Activated CD8-positive, alpha-beta memory T cell treated with anti-CD3 and anti-CD28 coated beads, Interleukin-2, amount 50 U/mL, for 24 hours (primary cell): ENCODE data around the gene COL26A1.
"Not testable (repeated sequence)": the region's sequence is repeated elsewhere in the genome, so short reads cannot be mapped to it uniquely, and the experiment has no call there.

ENCODE experiments used
- DNase-seq: peaks from one replicate; pipeline ENCODE4 v3.0.0-alpha.2; 2020; ENCODE audit errors: extremely low read depth

The COL26A1 gene

GRCh38 chr7:101362334-101363195 is at the start of gene COL26A1:
COL26A1 (plus strand) TSS chr7:101362875; CDS start chr7:101363033, 158 bp downstream.
- DNase-seq: no peak

- DNase-seq: no peak
Measured at GRCh38 chr7:101315336-101315735, 47.3 kb upstream of the COL26A1 start.

- no peak for DNase-seq
Measured at GRCh38 chr7:101319401-101319800, 43.3 kb upstream of the COL26A1 start.

GRCh38 chr7:101321491-101322401 is 40.9 kb upstream of the COL26A1 start, which contains the start of gene IFT22:
IFT22 (minus strand) TSS chr7:101321812; CDS start chr7:101321709, 103 bp downstream.
- DNase-seq: peak; percentile 72

- no peak for DNase-seq
Measured at GRCh38 chr7:101328159-101328558, 34.5 kb upstream of the COL26A1 start.

GRCh38 chr7:101330011-101330484 is 32.6 kb upstream of the COL26A1 start:
- DNase-seq: no peak

DNA sequence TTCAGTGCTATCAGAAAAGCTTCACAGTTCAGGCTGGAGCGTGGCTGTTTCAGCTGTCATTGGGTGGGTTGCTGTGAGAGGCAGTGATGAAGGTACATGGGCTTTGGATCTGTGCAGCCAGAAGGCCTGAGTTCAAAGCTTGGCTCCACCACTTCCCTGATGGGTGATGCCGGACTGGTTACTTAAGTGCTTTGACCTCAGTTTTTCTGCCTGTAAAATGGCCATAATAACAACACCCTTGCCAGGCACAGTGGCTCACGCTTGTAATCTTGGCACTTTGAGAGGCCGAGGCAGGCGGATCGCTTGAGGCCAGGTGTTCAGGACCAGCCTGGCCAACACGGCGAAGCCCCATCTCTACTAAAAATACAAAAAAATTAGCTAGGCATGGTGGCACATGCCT is 30.6 kb upstream of the COL26A1 start:
- no peak for DNase-seq

DNA sequence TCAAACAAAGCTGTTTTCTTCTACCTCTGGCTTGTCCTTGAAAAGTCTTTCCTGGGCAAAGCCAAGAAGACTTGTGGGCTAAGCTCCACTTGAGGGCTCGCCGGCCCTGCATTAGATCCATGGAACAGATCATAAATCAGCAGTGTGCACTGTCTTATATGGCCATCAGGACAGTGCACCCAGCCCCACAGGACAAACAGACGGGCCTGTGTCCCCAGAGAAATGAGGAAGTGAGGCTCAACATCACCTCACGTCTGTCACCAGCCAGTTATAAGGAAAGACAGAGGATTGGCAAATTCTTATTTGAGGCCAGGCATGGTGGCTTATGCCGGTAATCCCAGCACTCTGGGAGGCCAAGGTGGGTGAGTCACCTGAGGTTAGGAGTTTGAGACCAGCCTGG is 28.8 kb upstream of the COL26A1 start:
- no peak for DNase-seq

GRCh38 chr7:101340379-101340778 is 22.3 kb upstream of the COL26A1 start:
- no peak for DNase-seq

DNA sequence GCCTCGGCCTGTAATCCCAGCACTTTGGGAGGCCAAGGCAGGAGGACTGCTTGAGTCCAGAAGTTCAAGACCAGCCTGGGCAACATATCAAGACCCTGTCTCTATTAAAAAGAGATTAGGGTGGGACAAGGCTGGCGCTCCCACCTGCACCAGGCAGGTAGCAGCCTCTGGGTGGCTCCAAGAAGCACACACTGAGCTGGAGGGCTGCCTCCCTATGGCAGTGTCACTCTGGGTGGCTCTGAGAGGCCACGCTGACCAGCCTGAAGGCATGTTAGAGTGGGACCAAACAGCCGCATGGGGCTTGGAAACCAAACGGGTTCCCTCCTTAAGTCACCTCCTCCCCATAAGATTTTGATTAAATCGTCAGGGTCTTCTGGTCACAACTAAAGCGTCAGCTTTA is 19.8 kb upstream of the COL26A1 start:
- DNase-seq: no peak

- no peak for DNase-seq
Measured at GRCh38 chr7:101347477-101347876, 15.2 kb upstream of the COL26A1 start.

- DNase-seq: not testable (repeated sequence)
Measured at GRCh38 chr7:101348456-101349067, 14.1 kb upstream of the COL26A1 start.

- DNase-seq: not testable (repeated sequence)
Measured at GRCh38 chr7:101349300-101349699, 13.4 kb upstream of the COL26A1 start.

GRCh38 chr7:101352920-101353308 is 9.8 kb upstream of the COL26A1 start:
- no peak for DNase-seq

- no peak for DNase-seq
Measured at GRCh38 chr7:101357433-101357832, 5.2 kb upstream of the COL26A1 start.

GRCh38 chr7:101363196-101363733 is 590 bp downstream of the COL26A1 start:
- DNase-seq: no peak

GRCh38 chr7:101363734-101364374 is 1.2 kb downstream of the COL26A1 start:
- DNase-seq: peak; percentile 3

GRCh38 chr7:101365956-101366355 is 3.3 kb downstream of the COL26A1 start:
- DNase-seq: no peak

DNA sequence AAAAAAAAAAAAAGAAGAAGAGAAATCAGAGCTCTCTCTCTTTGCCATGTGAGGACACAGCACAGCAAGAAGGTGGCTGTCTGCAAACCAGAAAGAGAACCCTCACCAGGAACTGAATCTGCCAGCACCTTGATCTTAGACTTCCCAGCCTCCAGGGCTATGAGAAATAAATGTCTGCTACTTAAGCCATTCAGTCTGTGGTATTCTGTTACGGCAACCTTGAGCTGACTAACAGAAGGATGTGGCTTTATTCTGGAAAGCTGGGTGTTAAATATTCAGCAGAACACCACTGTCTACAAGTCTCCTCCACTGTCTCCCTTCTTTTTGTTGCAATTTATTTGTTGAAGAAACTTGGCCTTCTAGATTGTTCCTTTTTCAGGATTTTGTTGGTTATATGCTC is 5.0 kb downstream of the COL26A1 start:
- no peak for DNase-seq

GRCh38 chr7:101368422-101369165 is 5.9 kb downstream of the COL26A1 start:
- DNase-seq: no peak
